Esophagus muscularis mucosa (tissue), 3 donors: Measurements from ENCODE around the gene OR2H1.

Experiments
- CTCF ChIP-seq, 3 experiments: fragments of 200-600 bp in 2 of 3; fragments of 450-650 bp in 1 of 3; sonication (generic) in 2 of 3; IDR thresholded peaks; one replicate each; pipeline ENCODE4 v1.5.1; 2017 to 2019; ENCODE audit warnings: antibody characterized with exemption in 3 of 3, mild to moderate bottlenecking in 2 of 3, moderate library complexity in 1 of 3
- POLR2A ChIP-seq: fragments of 450-650 bp; IDR thresholded peaks from one replicate; pipeline ENCODE4 v1.6.1; 2017; ENCODE audit warnings: antibody characterized with exemption, moderate library complexity, mild to moderate bottlenecking, low read depth

DNA sequence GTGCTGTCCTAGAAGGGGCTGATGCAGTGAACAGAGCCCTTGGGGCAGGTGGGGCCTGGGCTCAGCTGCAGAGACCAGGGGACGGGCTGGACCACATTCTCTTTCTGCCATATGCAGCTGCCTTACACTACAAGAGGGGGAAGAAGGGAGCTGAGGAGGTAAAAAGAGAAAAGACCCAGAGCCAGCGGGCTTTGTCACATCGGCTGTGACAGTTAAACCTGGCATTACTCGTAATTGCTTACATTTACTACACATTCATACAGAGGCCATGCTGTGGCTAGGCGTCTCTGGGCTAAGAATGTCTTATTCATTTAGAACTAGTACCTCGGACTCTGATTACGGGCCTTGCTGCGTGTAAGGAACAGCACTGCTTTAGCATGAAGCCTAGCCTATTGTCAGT, 43.6 kb downstream of the OR2H1 start:
- TF ChIP-seq POLR2A, result no peak
- no peak for TF ChIP-seq CTCF (IDR thresholded peaks at IDR 0.05)
